ENCODE data around the gene ZDHHC24.

DNA sequence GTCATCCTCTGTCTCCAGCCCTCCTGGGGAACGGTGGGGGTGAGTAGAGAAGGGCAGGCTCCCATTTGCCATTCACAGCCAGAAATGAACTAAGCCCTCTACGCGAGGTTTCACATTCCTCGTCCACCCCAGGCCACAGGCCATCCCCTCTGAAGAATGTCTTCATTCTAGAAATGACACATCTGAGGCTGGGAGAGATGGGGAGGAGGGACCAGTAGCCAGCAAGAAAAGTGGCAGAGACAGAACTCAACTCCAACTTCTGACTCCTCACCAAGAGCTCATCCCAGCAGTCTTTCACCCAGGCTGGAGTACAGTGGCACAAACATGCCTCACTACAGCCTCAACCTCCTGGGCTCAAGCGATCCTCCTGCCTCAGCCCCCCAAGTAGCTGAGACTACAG, 19.1 kb upstream of the ZDHHC24 start:
- TF ChIP-seq, protein P1, sequence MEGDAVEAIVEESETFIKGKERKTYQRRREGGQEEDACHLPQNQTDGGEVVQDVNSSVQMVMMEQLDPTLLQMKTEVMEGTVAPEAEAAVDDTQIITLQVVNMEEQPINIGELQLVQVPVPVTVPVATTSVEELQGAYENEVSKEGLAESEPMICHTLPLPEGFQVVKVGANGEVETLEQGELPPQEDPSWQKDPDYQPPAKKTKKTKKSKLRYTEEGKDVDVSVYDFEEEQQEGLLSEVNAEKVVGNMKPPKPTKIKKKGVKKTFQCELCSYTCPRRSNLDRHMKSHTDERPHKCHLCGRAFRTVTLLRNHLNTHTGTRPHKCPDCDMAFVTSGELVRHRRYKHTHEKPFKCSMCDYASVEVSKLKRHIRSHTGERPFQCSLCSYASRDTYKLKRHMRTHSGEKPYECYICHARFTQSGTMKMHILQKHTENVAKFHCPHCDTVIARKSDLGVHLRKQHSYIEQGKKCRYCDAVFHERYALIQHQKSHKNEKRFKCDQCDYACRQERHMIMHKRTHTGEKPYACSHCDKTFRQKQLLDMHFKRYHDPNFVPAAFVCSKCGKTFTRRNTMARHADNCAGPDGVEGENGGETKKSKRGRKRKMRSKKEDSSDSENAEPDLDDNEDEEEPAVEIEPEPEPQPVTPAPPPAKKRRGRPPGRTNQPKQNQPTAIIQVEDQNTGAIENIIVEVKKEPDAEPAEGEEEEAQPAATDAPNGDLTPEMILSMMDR (conservative IDR thresholded peaks at IDR 0.05) = no peak
- no peak for TF ChIP-seq EZH2 (IDR thresholded peaks at IDR 0.05; ENCODE audit: low read depth)
